TTC549 (cell line): ENCODE data around the gene CHKA.
"Not testable (repeated sequence)": the region's sequence is repeated elsewhere in the genome, so short reads cannot be mapped to it uniquely, and the experiment has no call there.

ENCODE experiments used
- FAIRE-seq: peaks from 2 replicates; lab custom pipeline; 2012; peaks lifted over from hg19 to GRCh38; lab: Jason Lieb, UNC

Gene CHKA

GRCh38 chr11:68115285-68115684 lies 5.9 kb downstream of the CHKA start:
- no peak for FAIRE-seq

GRCh38 chr11:68113986-68114385 lies 7.2 kb downstream of the CHKA start:
- FAIRE-seq, result no peak

GRCh38 chr11:68107689-68108088 lies 13.5 kb downstream of the CHKA start:
- FAIRE-seq, result no peak

- no peak for FAIRE-seq
Observed at GRCh38 chr11:68106165-68106940, 14.8 kb downstream of the CHKA start.

GRCh38 chr11:68099474-68100405 lies 21.4 kb downstream of the CHKA start:
- FAIRE-seq, result no peak

GRCh38 chr11:68099057-68099456 lies 22.1 kb downstream of the CHKA start:
- no peak for FAIRE-seq

- no peak for FAIRE-seq
Observed at GRCh38 chr11:68096962-68097361, 24.2 kb downstream of the CHKA start.

GRCh38 chr11:68093565-68093964 lies 27.6 kb downstream of the CHKA start:
- FAIRE-seq, result no peak

- not testable (repeated sequence) for FAIRE-seq
Observed at GRCh38 chr11:68092946-68093345, 28.2 kb downstream of the CHKA start.

GRCh38 chr11:68092411-68092810 lies 28.8 kb downstream of the CHKA start:
- no peak for FAIRE-seq

- FAIRE-seq, result no peak
Observed at GRCh38 chr11:68090706-68091105, 30.5 kb downstream of the CHKA start.

- no peak for FAIRE-seq
Observed at GRCh38 chr11:68090287-68090686, 30.9 kb downstream of the CHKA start.

GRCh38 chr11:68089679-68090078 lies 31.5 kb downstream of the CHKA start:
- no peak for FAIRE-seq

- no peak for FAIRE-seq
Observed at GRCh38 chr11:68083517-68083916, 37.7 kb downstream of the CHKA start.

GRCh38 chr11:68082481-68082880 lies 38.7 kb downstream of the CHKA start:
- FAIRE-seq, result no peak

GRCh38 chr11:68081691-68082090 lies 39.5 kb downstream of the CHKA start:
- FAIRE-seq, result no peak

GRCh38 chr11:68080860-68081259 lies 40.3 kb downstream of the CHKA start:
- no peak for FAIRE-seq

- FAIRE-seq, result no peak
Observed at GRCh38 chr11:68077617-68078582, 43.3 kb downstream of the CHKA start.

GRCh38 chr11:68076371-68077042 lies 44.7 kb downstream of the CHKA start:
- FAIRE-seq, result no peak

- FAIRE-seq, result no peak
Observed at GRCh38 chr11:68074584-68075352, 46.4 kb downstream of the CHKA start.
